B cell (primary cell): Measurements from ENCODE around the gene TRPM2. TPM values are rescaled to one million over a fixed set of nuclear protein-coding genes. Genes with fewer than 3 reads are reported as not detected.
"Not testable (repeated sequence)": the region's sequence is repeated elsewhere in the genome, so short reads cannot be mapped to it uniquely, and the experiment has no call there.

ENCODE experiments used
- ATAC-seq: fragments of 200-7000 bp; cut with Tn5 transposase; one replicate; pipeline ENCODE4 v1.10.0; 2021; ENCODE audit warnings: low read depth, mild to moderate bottlenecking, moderate number of reproducible peaks, moderate library complexity
- CTCF ChIA-PET: fragments of 350-600 bp; sonication (Branson Sonifier 250); formaldehyde crosslinking; loops from one replicate; lab custom pipeline; 2021; ENCODE audit warnings: antibody characterized with exemption, inconsistent platforms; lab: Charles Lee
- POLR2A ChIA-PET: fragments of 350-600 bp; sonication (Branson Sonifier 250); formaldehyde crosslinking; loops from one replicate; lab custom pipeline; 2021; ENCODE audit warnings: antibody characterized with exemption; lab: Charles Lee
- DNase-seq: peaks from one replicate; pipeline ENCODE4 v3.0.0; 2013
- H2AFZ ChIP-seq: 2 replicates; pipeline ENCODE4 v1.6.1; 2012; ENCODE audit warnings: mild to moderate bottlenecking, low read depth, low read length; ENCODE audit not compliant: insufficient read depth, poor library complexity, severe bottlenecking
- H3K27ac ChIP-seq, 2 donors: 1 replicate in 1 of 2; 2 replicates in 1 of 2; pipeline ENCODE4 v1.5.1; 2012 to 2013; ENCODE audit warnings: low read length in 2 of 2, mild to moderate bottlenecking in 2 of 2, moderate library complexity in 1 of 2
- H3K27me3 ChIP-seq, 4 experiments: fragments of 200-600 bp in 1 of 4; sonication (generic) in 1 of 4; replicated peaks in 1 of 4; 1 replicate in 2 of 4; 2 replicates in 2 of 4; pipeline versions ENCODE4 v1.6.1 to v1.7.0; 2013 to 2016; ENCODE audit warnings: low read length in 3 of 4, mild to moderate bottlenecking in 2 of 4, mixed read lengths in 1 of 4, moderate library complexity in 1 of 4; ENCODE audit not compliant: insufficient read depth in 4 of 4, control insufficient read depth in 3 of 4; ENCODE audit errors: control extremely low read depth in 1 of 4
- H3K36me3 ChIP-seq, 2 experiments: replicated peaks in 1 of 2; 1 replicate in 1 of 2; 2 replicates in 1 of 2; pipeline versions ENCODE4 v1.6.1 to v1.7.1; 2013; ENCODE audit warnings: low read length in 1 of 2; ENCODE audit not compliant: insufficient read depth in 2 of 2, control insufficient read depth in 1 of 2; ENCODE audit errors: control extremely low read depth in 1 of 2, extremely low read depth in 1 of 2
- H3K4me1 ChIP-seq, 2 donors: fragments of 200-600 bp in 1 of 2; sonication (generic) in 1 of 2; 1 replicate in 1 of 2; 2 replicates in 1 of 2; pipeline versions ENCODE4 v1.5.1 to v1.6.1; 2013 to 2017; ENCODE audit warnings: low read length in 2 of 2; ENCODE audit not compliant: control insufficient read depth in 2 of 2, insufficient read depth in 2 of 2
- H3K4me2 ChIP-seq: replicated peaks from 2 replicates; pipeline ENCODE3; 2012; ENCODE audit warnings: mild to moderate bottlenecking, low read depth, low read length; ENCODE audit not compliant: poor library complexity, severe bottlenecking
- H3K4me3 ChIP-seq, 5 experiments: fragments of 200-600 bp in 1 of 5; sonication (generic) in 1 of 5; 1 replicate in 3 of 5; 2 replicates in 2 of 5; pipeline versions ENCODE4 v1.5.1 to v1.7.0; 2011 to 2016; ENCODE audit warnings: low read length in 4 of 5, mild to moderate bottlenecking in 4 of 5, low read depth in 2 of 5, control low read depth in 1 of 5, moderate library complexity in 1 of 5; ENCODE audit not compliant: insufficient read depth in 1 of 5; ENCODE audit errors: control extremely low read depth in 1 of 5, extremely low read depth in 1 of 5
- H3K79me2 ChIP-seq: fragments of 200-600 bp; sonication (generic); one replicate; pipeline ENCODE4 v1.6.0; 2016; ENCODE audit warnings: low read length; ENCODE audit not compliant: control insufficient read depth, insufficient read depth
- H3K9ac ChIP-seq: fragments of 200-600 bp; sonication (generic); 2 replicates; pipeline ENCODE4 v1.6.1; 2017; ENCODE audit warnings: mild to moderate bottlenecking, low read length, moderate library complexity
- H3K9me3 ChIP-seq, 3 donors: one replicate each; pipeline versions ENCODE4 v1.6.1 to v1.7.1; 2013; ENCODE audit warnings: low read length in 2 of 3; ENCODE audit not compliant: control insufficient read depth in 2 of 3, insufficient read depth in 1 of 3; ENCODE audit errors: control extremely low read depth in 1 of 3
- H4K20me1 ChIP-seq: 2 replicates; pipeline ENCODE4 v1.6.0; 2012; ENCODE audit warnings: mild to moderate bottlenecking, low read length; ENCODE audit not compliant: insufficient read depth, control insufficient read depth, poor library complexity, severe bottlenecking
- H3K27ac Mint-ChIP-seq: one replicate; pipeline ENCODE4 v1.8.0; 2021; ENCODE audit warnings: mixed read lengths
- H3K27me3 Mint-ChIP-seq: one replicate; pipeline ENCODE4 v1.8.0; 2021; ENCODE audit warnings: mixed read lengths
- H3K4me1 Mint-ChIP-seq: one replicate; pipeline ENCODE4 v1.8.0; 2021; ENCODE audit warnings: mixed read lengths
- H3K4me3 Mint-ChIP-seq: one replicate; pipeline ENCODE4 v1.8.0; 2021; ENCODE audit warnings: mixed read lengths
- H3K9me3 Mint-ChIP-seq: one replicate; pipeline ENCODE4 v1.8.0; 2022; ENCODE audit warnings: mixed read lengths; ENCODE audit not compliant: insufficient read depth
- CTCF ChIP-seq: fragments of 200-600 bp; IDR thresholded peaks from one replicate; pipeline ENCODE4 v1.8.0; 2022; ENCODE audit warnings: antibody characterized with exemption, mild to moderate bottlenecking
- EZH2 ChIP-seq: IDR thresholded peaks from 2 replicates; pipeline ENCODE4 v1.6.1; 2012; ENCODE audit warnings: borderline replicate concordance, low read depth, mild to moderate bottlenecking, moderate library complexity, low read length; ENCODE audit not compliant: insufficient read depth, poor library complexity, severe bottlenecking
- WGBS: methylation state at CpG from one replicate; pipeline ENCODE4 v1.1.5; 2013; ENCODE audit warnings: missing lambda C conversion rate; ENCODE audit not compliant: insufficient coverage; 5-methylcytosine and 5-hydroxymethylcytosine counted together
- intact Hi-C: fragments of 100-400 bp; cut with micrococcal nuclease; formaldehyde crosslinking; loops from one replicate; pipeline ENCODE4 v1.10.0; 2022
- polyA plus RNA-seq: library from polyadenylated mRNA; depleted of rRNA; stranded (reverse); fragments of >200 nt; gene quantifications from 2 replicates; pipeline ENCODE4 v1.2.3, GENCODE V29; 2012
- total RNA-seq, 2 donors: library from RNA; stranded (reverse); fragments of 120-200 nt in 1 of 2; gene quantifications; 1 replicate in 1 of 2; 2 replicates in 1 of 2; pipeline versions ENCODE4 v1.2.3 to v1.2.4, GENCODE V29; 2013 to 2022

TRPM2 gene
- total and polyA plus RNA-seq, 2 donors (not counting 1 experiment from before 2014, with no cell fraction given): 1.6 to 8.4 TPM

GRCh38 chr21:44338971-44339910 lies 14.2 kb upstream of the TRPM2 start, which contains the start of gene CFAP410:
Gene CFAP410, minus strand, starts transcription at chr21:44339390. Its CDS starts 196 bp downstream, at chr21:44339194.
- peak within 1 kb of the TSS; percentile 92 for H3K4me3 Mint-ChIP-seq

GRCh38 chr21:44341726-44342458 lies 11.5 kb upstream of the TRPM2 start:
- H3K4me3 Mint-ChIP-seq, H3K9me3 Mint-ChIP-seq, H3K27me3 ChIP-seq, H3K4me2 ChIP-seq, POLR2A ChIA-PET, H3K9me3 ChIP-seq, intact Hi-C loops, H3K4me3 ChIP-seq, DNase-seq, ATAC-seq, H3K36me3 ChIP-seq, H3K79me2 ChIP-seq, H3K27me3 Mint-ChIP-seq, H4K20me1 ChIP-seq, H3K9ac ChIP-seq, H3K27ac ChIP-seq, H2AFZ ChIP-seq: not testable (repeated sequence)
- peaks cover 10 to 18% of the 10 kb centered on the region in 2 donors for H3K4me1 ChIP-seq
- Mint-ChIP-seq H3K4me1 (peaks cover 17% of the 10 kb centered on the region), H3K27ac (peak overlapping the region; percentile 39)
- CTCF ChIA-PET: interaction anchor here (1.1 kb wide), 1 partner anchor 45 kb away, joined by 4 read pairs; no protein-coding TSS in a partner anchor
- 93% methylated on average over 9 of the region's 12 CpGs for WGBS

More at GRCh38 chr21:44338971-44339910, 14.2 kb upstream of the TRPM2 start, which contains the start of gene CFAP410:
- ChIA-PET CTCF (interaction anchor here (1.1 to 1.5 kb wide), 2 partner anchors 141 to 454 kb away, joined by 3 to 5 read pairs; no protein-coding TSS in a partner anchor), POLR2A (interaction anchor here (0.6 to 1.2 kb wide), 6 partner anchors 14 to 249 kb away, joined by 3 to 7 read pairs (median 4); no protein-coding TSS in a partner anchor)
- Histone ChIP-seq H2AFZ (peak within 1 kb of the TSS; percentile 67), H3K36me3 (peaks cover 0 to 18% of the 10 kb centered on the region in 2 experiments), H3K4me2 (peak within 1 kb of the TSS; percentile 80), H3K4me3 (peak within 1 kb of the TSS; percentile 73 to 99 (median 88)), H3K79me2 (no peaks in the 10 kb centered on the region), H3K9ac (peak within 1 kb of the TSS; percentile 83), H3K4me1 (peaks cover 10 to 18% of the 10 kb centered on the region in 2 donors), H4K20me1 (peaks cover 15% of the 10 kb centered on the region), H3K27me3 (no peaks in the 10 kb centered on the region), H3K9me3 (no peaks in the 10 kb centered on the region), H3K27ac (peak within 1 kb of the TSS; percentile 89 to 97)
- WGBS: under 1% methylated on average over 83 of the region's 90 CpGs
- intact Hi-C loops: loop anchor here (1.0 to 5.0 kb wide), 4 partner anchors 40 to 478 kb away; partner anchors contain the start of genes LRRC3 and TRAPPC10
- ATAC-seq: peak; percentile 85
- Mint-ChIP-seq H3K27ac (peak within 1 kb of the TSS; percentile 97), H3K4me1 (peaks cover 17% of the 10 kb centered on the region), H3K27me3 (no peaks in the 10 kb centered on the region), H3K9me3 (no peaks in the 10 kb centered on the region)
- peak; percentile 97 for DNase-seq
- TF ChIP-seq CTCF: no peak
- TF ChIP-seq EZH2: no peak

GRCh38 chr21:44342981-44343380 lies 10.4 kb upstream of the TRPM2 start:
- H3K4me1 ChIP-seq: peaks cover 10 to 17% of the 10 kb centered on the region in 2 donors
- intact Hi-C loops, H3K36me3 ChIP-seq, H3K4me3 Mint-ChIP-seq, POLR2A ChIA-PET, DNase-seq, H3K9me3 ChIP-seq, H3K4me2 ChIP-seq, H3K27ac ChIP-seq, ATAC-seq, H3K9ac ChIP-seq, H3K4me3 ChIP-seq, H3K79me2 ChIP-seq, H2AFZ ChIP-seq, H4K20me1 ChIP-seq, H3K27ac Mint-ChIP-seq, H3K27me3 ChIP-seq, H3K9me3 Mint-ChIP-seq, CTCF ChIA-PET: not testable (repeated sequence)
- Mint-ChIP-seq H3K4me1 (peaks cover 13% of the 10 kb centered on the region), H3K27me3 (peaks cover 12% of the 10 kb centered on the region)
- 80% methylated on average over 6 of the region's 8 CpGs for WGBS
